Esophagus squamous epithelium (tissue), 4 donors: ENCODE results near the gene OVCH1.

ENCODE experiments used
- CTCF ChIP-seq, 6 experiments: fragments of 450-650 bp in 4 of 6; fragments of 200-600 bp in 2 of 6; sonication (generic) in 2 of 6; IDR thresholded peaks; one replicate each; pipeline ENCODE4 v1.5.1; 2016 to 2019; ENCODE audit warnings: antibody characterized with exemption in 6 of 6, mild to moderate bottlenecking in 4 of 6, moderate library complexity in 4 of 6
- POLR2A ChIP-seq, 4 donors: fragments of 450-650 bp; IDR thresholded peaks; one replicate each; pipeline ENCODE4 v1.6.1; 2017; ENCODE audit warnings: antibody characterized with exemption in 4 of 4, mild to moderate bottlenecking in 4 of 4, moderate library complexity in 3 of 4

- TF ChIP-seq CTCF (IDR thresholded peaks at IDR 0.05), result no peak
- TF ChIP-seq POLR2A (IDR thresholded peaks at IDR 0.05), result no peak
Observed at GRCh38 chr12:29531471-29531870, 34.0 kb upstream of the OVCH1 start.
